ENCODE measurements around the gene ERBB2.

Gene ERBB2

DNA sequence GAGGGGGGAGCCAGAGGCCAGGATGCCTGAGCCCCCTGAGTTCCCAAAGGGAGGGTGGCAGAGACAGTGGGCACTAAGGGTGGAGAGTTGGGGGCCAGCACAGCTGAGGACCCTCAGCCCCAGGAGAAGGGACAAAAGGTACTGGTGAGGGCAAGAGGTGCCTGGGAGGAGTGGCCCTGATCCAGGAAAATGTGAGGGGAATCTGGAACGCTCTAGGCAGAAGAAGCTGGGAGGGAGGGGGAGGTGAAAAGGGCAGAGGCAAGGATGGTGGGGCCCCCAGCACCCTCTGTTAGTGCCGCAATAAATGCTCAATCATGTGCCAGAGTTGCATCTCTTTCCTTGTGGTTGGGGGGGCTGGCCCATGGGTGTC is 33.6 kb upstream of the ERBB2 start:
- no peak for DNase-seq

DNA sequence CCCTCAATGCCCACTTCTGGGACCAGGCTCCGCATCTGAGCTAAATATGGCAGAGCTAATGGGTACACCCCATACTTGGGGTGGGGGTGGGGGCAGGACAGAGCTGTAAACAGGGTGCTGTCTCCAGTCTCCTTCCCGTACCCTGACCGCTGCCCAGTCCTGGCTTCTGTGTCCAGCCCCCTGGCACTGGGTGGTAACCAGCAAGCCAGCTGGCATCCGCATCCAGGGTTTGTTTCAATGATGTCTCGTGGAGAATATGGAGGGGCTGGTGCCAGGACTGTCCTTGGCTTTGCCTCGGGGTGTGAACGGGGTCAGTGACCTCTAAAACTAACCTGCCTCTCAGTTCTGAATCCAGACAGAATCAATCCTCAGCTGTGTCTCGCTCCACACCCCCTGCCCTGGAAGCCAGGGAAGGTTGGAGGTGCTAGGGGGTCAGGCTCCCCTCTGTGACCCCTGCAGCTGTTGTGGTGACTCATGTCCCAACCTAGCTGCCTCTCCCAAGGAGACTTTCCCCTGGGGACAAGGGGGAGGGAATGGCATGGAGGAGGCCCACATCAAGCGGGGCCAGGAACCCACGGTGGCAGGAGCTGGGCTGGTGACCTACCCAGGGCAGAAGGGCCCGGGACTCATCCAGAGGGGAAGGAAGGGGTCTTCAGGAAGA is 33.1 kb upstream of the ERBB2 start:
- no peak for DNase-seq

DNA sequence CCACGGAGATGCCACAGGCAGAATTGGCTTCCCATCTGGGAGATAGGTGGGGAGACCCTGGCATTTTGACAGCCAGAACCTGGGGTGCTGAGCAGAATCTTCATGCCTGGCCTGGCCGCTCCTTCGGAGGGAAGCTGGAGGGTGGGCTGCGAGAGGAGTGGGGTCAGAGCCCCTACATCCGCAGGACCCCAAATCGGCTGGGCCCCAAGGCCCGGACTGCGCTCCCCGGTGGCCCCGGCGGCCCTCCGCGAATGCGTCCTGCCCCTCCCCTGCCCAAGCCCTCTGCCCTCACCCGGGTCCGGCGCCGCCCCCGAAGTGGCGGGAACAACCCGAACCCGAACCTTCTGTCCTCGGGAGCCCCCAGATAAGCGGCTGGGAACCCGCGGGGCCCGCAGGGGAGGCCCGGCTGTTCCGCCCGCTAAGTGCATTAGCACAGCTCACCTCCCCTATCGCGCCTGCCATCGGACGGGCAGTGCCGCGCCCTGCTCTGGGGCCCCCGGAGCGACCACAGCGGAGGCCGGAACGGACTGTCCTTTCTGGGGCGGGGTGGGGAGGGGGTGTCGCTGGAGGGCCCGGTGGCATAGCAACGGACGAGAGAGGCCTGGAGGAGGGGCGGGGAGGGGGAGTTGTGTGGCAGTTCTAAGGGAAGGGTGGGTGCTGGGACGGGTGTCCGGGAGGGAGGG is 32.5 kb upstream of the ERBB2 start:
- DNase-seq, result no peak

DNA sequence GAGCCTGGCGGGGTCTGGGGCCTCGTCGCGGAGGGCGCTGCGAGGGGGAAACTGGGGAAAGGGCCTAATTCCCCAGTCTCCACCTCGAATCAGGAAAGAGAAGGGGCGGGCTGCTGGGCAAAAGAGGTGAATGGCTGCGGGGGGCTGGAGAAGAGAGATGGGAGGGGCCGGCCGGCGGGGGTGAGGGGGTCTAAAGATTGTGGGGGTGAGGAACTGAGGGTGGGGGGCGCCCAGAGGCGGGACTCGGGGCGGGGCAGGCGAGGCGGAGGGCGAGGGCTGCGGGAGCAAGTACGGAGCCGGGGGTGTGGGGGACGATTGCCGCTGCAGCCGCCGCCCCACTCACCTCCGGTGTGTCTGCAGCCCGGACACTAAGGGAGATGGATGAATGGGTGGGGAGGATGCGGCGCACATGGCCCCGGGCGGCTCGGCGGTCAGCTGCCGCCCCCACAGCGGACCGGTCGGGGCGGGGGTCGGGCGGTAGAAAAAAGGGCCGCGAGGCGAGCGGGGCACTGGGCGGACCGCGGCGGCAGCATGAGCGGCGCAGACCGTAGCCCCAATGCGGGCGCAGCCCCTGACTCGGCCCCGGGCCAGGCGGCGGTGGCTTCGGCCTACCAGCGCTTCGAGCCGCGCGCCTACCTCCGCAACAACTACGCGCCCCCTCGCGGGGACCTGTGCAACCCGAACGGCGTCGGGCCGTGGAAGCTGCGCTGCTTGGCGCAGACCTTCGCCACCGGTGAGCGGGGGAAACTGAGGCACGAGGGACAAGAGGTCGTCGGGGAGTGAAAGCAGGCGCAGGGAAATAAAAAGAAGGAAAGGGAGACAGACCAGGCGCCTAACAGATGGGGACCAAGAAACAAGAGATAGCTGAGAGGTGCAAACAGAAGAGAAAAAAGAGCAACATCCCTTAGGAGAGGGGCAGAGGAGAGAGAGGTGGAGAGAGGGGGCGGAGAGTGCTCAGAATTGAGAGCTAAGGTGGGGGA is 31.6 kb upstream of the ERBB2 start, which contains the start of gene PNMT:
TSS of gene PNMT (plus strand) at position 509 of the 980 bp plus-strand sequence. CDS start at position 532, 23 bp downstream.
- no peak for DNase-seq

DNA sequence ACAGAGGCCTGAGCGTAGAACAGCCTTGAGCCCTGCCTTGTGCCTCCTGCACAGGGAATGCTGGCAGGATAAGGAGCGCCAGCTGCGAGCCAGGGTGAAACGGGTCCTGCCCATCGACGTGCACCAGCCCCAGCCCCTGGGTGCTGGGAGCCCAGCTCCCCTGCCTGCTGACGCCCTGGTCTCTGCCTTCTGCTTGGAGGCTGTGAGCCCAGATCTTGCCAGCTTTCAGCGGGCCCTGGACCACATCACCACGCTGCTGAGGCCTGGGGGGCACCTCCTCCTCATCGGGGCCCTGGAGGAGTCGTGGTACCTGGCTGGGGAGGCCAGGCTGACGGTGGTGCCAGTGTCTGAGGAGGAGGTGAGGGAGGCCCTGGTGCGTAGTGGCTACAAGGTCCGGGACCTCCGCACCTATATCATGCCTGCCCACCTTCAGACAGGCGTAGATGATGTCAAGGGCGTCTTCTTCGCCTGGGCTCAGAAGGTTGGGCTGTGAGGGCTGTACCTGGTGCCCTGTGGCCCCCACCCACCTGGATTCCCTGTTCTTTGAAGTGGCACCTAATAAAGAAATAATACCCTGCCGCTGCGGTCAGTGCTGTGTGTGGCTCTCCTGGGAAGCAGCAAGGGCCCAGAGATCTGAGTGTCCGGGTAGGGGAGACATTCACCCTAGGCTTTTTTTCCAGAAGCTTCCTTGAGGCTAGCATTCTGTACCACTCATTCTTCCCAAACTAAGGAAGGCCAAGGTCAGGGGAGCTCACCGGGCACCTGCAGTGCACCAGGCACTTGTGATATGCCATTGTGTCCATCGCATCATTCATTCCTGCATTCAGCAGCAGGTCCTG is 29.7 kb upstream of the ERBB2 start:
- no peak for DNase-seq

DNA sequence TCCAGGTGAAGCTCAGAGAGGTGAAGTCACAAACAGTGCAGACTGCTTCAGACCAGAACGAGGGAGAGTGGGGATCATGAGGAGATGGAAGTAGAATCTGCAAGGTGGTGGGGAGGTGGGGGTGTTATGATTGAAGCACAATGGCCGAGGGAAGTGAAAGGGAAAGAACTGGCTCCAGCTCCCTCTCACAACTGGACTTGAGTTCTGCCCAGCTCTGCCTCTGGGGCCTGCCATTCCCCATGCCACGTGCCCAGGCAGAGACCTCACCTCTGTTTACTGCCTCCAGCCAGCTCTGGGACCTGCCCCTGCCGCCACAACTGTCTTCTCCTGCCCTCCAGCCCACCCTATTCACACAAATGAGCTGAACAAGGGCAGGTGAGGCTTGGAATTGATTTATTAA is 29.1 kb upstream of the ERBB2 start:
- DNase-seq, result no peak

DNA sequence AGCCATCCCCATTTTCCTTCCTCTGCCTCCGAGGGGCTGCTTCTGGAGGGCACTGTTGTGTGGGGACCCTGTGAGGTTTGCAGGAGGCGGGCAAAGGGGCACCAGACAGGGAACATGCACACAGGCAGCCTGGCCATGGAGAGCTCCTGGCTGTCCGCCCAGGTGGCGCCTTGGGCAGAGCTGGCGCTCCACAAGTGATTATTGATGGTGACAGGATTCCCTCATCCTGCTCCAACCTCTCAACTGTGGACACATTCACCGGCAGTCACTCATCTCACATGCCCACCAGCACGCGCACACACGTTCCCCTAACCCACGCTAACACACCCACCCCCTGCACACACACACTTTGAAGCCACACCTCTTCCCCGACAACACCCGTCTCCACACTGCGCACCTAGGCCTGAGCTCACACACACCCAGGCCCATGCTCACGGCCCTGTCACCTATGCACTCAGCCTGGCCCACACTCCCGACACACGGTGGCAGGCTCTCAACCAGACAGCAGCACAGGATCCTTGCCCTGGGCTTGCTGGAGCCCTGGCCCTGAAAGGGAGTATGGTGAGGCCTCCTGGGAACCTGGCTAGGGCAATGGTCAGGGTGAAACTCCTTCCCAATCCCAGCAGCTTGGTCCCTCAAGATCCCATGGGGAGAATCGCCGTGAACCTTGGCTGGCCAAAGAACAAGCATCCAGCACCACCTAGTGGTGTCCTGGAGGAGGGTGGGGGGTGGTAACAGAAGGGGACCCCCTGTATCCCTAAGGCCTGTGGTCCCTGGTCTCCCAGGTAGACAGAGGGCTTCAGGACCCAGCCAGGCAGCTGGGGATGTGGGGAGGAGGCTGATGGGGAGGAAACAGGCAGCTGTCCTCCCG is 28.0 kb upstream of the ERBB2 start:
- no peak for DNase-seq

DNA sequence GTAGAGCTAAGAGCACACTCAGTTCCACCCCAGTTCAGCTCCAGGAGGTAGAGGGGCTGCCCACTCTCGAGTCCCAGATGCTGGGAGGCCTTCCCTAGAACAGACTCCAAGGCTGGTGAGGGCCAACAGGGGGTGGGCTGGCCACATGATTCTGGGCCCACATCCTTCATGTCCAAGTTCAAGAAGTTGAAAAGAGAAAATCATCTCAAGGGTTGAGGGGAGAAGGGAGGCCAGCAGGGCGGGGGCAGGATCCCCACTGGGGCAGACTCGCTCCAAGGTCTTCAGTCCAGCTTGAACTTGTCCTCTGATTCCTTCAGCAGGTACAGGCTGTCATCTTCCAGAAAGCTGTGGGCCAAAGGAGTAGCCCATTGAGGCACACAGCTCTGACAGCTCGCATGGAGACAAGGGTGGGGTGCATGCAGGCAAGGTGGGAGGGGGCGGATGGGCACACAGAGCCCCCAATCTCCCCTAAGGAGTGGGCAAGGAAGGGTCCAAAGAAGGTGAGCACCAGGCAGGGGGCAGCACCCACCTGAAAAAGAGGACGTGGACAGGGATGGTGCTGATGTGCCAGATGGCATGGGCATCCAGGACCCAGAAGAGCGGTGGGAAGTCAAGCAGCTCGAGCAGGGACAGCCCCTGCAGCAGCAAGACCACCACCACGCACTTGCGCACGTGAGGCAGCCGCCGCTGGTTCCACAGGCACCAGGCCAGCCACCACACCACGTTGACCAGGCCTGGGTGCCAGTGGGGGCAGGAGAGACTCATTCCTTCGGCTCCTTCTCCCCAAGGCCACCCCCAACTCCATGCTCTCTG is 27.1 kb upstream of the ERBB2 start:
- no peak for DNase-seq

DNA sequence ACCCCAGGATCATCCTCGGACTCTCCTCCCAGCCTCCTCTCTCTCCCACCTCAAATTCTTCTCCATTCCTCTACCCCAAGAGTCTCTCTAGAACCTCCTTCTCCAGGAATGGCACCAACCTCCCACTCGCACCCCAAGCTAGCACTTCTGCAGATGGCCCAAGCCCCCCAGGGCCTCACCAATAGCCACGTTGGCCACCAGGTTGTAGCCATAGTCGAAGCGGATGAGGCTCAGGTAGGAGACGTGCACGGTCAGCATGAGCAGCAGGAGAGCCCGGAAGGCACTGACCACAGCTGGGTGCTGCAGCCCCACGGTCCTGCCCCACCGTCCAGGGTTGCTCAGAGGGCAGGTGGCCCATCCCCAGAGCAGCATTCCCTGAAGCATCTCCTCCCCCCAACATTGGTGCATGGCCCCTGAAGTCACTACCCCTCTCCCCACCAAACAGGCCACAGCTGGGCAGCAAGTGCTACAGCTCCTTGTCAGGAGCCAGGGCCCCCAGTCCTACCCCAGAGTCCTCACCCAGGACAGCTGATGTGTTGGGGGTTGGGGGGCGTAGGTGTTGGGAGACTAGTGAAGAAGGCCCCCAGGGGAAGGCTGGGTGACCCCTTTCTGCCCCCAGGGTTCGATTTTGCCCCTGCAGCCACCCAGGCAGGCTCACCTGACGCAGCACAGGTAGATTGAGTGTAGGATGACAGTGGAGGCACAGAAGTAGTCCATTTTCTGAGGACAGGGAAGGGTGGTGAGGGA is 26.4 kb upstream of the ERBB2 start:
- no peak for DNase-seq

DNA sequence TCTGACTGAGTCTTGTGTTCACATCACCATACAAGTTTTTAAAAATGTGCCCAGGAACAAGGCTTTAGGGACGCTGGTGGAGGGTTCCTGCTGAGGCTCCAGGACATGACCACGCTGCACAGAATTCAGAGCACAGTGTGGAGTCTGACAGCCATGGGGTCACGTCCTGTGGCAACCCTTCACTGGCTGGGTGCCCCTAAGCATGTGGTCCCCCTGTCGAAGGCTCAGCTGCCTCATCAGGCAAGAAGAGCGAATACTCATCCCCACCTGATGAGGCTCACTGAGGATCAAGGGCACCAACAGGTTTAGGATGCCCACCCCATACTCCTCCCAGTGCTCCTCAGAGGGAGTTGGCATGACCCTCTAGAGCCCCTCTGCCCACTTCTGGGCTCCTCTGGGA is 25.7 kb upstream of the ERBB2 start:
- DNase-seq, result no peak

DNA sequence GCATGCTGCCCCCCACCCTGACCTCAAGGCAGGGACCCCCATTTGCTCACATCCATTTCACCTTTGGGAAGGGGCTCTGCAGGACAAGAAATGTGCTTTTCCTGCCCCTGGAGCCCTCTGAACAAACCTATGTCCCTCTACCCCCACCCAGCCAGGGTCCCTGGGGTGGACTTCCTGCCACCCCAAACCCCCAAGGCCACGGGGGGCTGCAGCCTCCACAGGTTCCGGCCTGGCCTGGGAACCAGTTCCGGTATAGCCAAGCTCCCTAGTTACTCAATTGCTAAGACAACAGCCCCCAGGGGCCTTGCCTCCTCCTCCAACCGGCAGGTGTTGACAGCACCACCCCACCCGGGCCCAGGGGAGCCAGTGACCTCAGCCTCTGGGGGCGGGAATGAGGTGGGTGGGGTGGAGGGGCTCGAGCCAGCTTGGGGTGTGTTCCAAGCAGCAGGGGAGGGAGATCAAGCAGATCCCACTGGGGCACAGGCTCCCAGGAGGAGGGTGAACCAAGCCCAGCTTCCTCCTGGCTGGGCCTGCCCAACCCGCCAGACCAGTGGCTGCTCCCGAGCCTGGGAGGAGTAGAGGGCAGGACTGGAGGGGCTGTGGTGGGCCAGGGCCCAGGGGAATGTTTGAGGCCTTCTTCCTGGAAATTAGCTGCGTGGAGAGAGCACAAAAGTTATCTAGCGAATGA is 25.0 kb upstream of the ERBB2 start:
- no peak for DNase-seq

DNA sequence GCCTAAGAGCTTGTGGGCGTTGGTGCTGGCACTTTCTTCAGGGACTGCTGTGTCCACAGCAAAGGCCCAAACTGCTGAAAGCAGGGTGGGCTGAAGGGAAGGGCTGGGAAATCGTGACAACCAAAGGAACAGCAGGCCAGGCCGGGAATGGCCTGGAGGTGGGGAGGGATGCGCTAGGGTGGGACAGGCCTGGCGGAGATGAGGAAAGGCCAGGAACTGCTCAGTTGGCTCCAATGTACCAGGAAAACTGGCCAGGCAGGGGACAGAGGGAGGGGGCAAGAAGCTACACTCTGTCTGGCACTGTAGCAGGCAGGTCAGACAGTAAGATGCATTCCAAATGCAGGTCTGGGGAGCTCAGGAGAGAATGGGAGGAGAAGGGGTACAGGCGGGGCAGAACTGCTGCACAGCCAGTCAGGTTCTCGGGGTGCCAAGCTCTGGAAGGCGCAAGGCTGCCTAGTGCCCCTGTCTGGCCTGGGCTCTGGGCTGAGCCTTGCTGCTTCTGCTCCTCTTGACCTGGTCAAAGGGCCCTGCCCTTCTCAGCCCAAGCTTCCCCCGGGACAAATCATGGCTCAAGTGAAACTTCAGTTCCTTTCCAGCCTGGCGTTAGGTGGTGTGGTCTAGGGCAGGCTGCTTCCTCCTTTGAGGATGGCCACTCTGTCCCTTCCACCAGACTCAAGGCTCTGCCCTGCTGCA is 24.3 kb upstream of the ERBB2 start:
- no peak for DNase-seq

DNA sequence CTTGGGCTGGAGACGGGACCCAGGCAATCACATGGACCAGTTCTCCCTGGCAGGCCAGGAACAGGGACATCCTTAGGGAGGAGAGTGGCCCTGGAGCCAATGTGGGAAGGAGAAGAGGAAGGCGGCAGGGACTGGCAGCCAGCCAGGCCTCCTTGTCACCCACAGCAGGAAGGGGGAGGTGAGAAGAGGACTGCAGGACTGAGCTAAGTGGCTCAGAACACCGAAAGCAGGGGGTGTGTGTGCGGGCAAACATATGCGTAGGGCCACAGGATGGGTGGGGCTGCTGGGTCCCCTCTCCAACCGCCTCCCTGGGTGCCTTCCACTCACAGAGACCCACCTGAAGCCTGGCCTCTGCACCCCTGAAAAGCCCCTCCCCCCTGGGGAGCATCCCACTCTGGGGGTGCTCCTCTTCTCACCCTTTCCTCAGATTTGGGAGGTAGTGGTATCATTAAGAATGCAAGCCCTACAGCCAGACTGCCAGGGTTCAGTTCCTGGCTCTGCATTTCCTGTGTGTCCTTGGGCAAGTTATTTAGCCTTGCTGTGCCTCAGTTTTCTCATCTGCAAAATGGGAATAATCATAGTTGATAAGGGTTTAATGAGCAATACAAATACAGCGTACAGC is 23.6 kb upstream of the ERBB2 start:
- DNase-seq, result no peak

DNA sequence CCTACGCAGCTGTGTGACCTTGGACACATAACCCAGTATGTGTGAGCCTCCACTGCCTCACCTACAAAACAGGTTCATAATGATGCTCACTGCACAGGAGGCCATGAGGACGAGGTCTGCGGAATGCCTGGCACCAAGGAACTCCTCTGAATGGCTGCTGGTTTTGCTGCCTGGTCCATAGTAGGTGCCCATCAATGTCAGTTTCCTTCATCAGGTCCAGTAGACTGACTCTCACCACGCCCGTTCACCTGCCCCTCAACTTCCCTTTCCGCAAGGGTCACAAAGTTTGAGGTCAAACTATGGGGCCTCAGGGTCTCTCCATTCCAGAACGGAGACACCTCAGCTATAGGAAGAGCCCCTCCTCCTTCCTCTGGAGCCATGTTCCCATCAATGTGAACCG is 22.8 kb upstream of the ERBB2 start:
- DNase-seq, result no peak

DNA sequence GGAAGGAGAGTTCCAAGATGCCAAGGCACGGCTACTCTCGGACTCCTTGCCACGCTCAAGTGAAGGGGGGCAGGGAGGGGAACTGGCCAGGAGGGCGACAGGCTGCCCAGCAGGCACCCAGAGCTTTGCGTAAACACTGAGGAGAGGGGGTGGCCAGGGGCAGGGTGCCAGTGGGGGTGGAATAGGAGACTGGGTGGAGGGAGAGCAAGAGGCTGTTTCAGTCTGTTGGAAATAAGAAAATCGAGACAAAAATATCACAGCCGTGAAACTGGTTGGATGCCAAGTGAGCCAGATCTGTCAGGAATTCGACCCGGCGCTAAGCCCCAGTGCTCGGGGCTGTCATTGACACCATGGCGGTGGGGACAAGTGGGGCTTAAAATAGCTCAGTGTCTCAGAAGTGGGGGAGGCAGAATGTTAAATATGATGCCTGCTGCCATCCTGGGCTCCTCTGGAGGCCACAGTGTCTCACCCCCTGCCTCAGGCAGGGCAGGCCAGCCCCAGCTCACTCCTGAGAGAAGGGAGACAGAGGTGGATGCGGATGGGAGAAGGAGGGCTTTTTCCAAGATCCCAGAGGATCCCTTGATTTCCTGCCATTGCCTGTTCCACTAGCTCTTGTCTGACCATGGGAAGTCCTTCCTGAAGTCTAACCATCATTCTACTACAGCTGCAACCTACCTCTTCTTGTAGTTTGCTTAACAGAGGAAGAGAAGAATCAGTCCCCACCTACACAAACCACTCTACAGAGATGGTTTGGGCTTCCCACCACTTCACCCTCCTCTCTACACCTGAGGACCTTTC is 22.1 kb upstream of the ERBB2 start:
- DNase-seq, result no peak

DNA sequence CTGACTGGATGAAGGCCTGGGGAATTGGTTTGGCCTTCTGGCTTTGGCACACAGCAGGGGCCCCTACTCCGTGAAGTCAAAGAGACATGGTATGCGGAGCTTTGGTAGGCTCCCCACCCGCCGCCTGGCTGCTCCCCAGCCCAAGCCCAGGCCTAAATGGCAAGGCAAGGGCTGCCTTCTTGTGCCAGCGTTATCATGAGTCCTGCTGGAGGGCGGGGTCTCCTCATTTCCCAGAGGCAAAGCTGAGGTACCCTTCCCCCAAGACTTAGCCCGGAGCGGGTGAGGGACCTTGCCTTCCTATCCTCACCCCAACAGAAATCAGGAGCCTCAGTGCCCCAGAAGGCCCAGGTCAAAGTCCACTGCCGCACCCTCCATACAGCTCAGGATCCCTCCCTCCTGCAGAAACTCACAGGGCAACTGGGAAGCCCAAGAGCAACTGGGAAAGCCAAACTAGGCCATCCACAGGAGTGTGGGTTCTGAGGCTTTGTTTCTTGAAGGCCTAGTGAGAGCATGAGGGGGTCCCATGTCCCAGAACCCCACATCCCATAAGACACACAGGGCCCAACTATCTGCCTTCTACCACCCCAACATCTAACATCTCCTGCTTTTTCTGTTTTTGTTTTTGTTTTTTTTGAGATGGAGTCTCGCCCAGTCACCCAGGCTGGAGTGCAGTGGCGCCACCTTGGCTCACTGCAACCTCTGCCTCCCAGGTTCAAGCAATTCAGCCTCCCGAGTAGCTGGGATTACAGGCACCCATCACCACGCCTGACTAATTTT is 21.3 kb upstream of the ERBB2 start:
- DNase-seq, result no peak
